Esophagus (tissue), 2 donors: Measurements from ENCODE around the gene PRRC2A. TPM values are rescaled to one million over a fixed set of nuclear protein-coding genes. Genes with fewer than 3 reads are reported as not detected.

Experiments
- H3K27ac ChIP-seq, 2 donors: one replicate each; pipeline ENCODE4 v1.5.1; 2013; ENCODE audit warnings: low read depth in 2 of 2, mild to moderate bottlenecking in 2 of 2, inconsistent platforms in 1 of 2, low read length in 1 of 2, moderate library complexity in 1 of 2
- H3K27me3 ChIP-seq, 2 donors: one replicate each; pipeline ENCODE4 v1.6.1; 2013; ENCODE audit warnings: low read length in 2 of 2, control low read depth in 1 of 2, mild to moderate bottlenecking in 1 of 2; ENCODE audit not compliant: insufficient read depth in 2 of 2, control insufficient read depth in 1 of 2
- H3K36me3 ChIP-seq, 2 donors: one replicate each; pipeline ENCODE4 v1.6.1; 2013; ENCODE audit warnings: low read length in 1 of 2; ENCODE audit not compliant: control insufficient read depth in 2 of 2, insufficient read depth in 2 of 2
- H3K4me1 ChIP-seq, 2 donors: one replicate each; pipeline ENCODE4 v1.6.1; 2013; ENCODE audit warnings: low read length in 1 of 2; ENCODE audit not compliant: control insufficient read depth in 2 of 2, insufficient read depth in 2 of 2
- H3K4me3 ChIP-seq, 2 donors: one replicate each; pipeline ENCODE4 v1.5.1; 2013; ENCODE audit warnings: low read length in 2 of 2, mild to moderate bottlenecking in 2 of 2, low read depth in 1 of 2, moderate library complexity in 1 of 2
- H3K9me3 ChIP-seq, 2 donors: one replicate each; pipeline ENCODE4 v1.6.1; 2013; ENCODE audit warnings: mild to moderate bottlenecking in 2 of 2, low read depth in 1 of 2, low read length in 1 of 2, moderate library complexity in 1 of 2; ENCODE audit not compliant: control insufficient read depth in 2 of 2, insufficient read depth in 1 of 2
- WGBS, 2 donors: extraction: QIAGEN DNeasy Blood & Tissue Kit; methylation state at CpG; one replicate each; pipeline ENCODE4 v1.1.7; 2013; 5-methylcytosine and 5-hydroxymethylcytosine counted together
- polyA plus RNA-seq, 2 donors: library from polyadenylated mRNA; stranded (reverse); fragments of 200-250 nt; gene quantifications; one replicate each; pipeline ENCODE4 v1.2.3, GENCODE V29; 2013
- donor health status: healthy with polysubstance abuse.
- donor health status: Bipolar disorder and iron deficiency.

The PRRC2A gene
- polyA plus RNA-seq, 2 donors: 76.6 to 110 TPM

GRCh38 chr6:31621991-31622390 is 1.5 kb downstream of the PRRC2A start:
- Histone ChIP-seq H3K27me3 (no peaks in the 10 kb centered on the region), H3K4me3 (peak overlapping the region in 1 of 2 donors; percentile 71), H3K36me3 (peaks cover 18 to 25% of the 10 kb centered on the region in 2 donors), H3K4me1 (no peaks in the 10 kb centered on the region), H3K9me3 (no peaks in the 10 kb centered on the region), H3K27ac (peak overlapping the region; percentile 89 to 99)
- WGBS, 2 donors: 18% methylated on average over 4 of the region's 4 CpGs

- H3K27me3 ChIP-seq: no peaks in the 10 kb centered on the region
- H3K36me3 ChIP-seq: peaks cover 24 to 32% of the 10 kb centered on the region in 2 donors
- peak overlapping the region; percentile 71 to 99 for H3K27ac ChIP-seq
- H3K9me3 ChIP-seq: no peaks in the 10 kb centered on the region
- no peaks in the 10 kb centered on the region for H3K4me1 ChIP-seq
- peak overlapping the region in 1 of 2 donors; percentile 71 for H3K4me3 ChIP-seq
- WGBS, 2 donors: 32 to 41% methylated on average over 10 of the region's 10 CpGs
These were observed 2.2 kb downstream of the PRRC2A start for GRCh38 chr6:31622684-31623091.

GRCh38 chr6:31624070-31624469 is 3.6 kb downstream of the PRRC2A start:
- peaks cover 29 to 38% of the 10 kb centered on the region in 2 donors for H3K36me3 ChIP-seq
- H3K4me3 ChIP-seq: no peak overlapping the region
- 82 to 86% methylated on average over 10 of the region's 10 CpGs for WGBS, 2 donors
- H3K27ac ChIP-seq: no peak overlapping the region
- H3K9me3 ChIP-seq: no peaks in the 10 kb centered on the region
- H3K27me3 ChIP-seq: no peaks in the 10 kb centered on the region
- H3K4me1 ChIP-seq: no peaks in the 10 kb centered on the region

- no peaks in the 10 kb centered on the region for H3K9me3 ChIP-seq
- H3K36me3 ChIP-seq: peaks cover 40 to 57% of the 10 kb centered on the region in 2 donors
- H3K4me1 ChIP-seq: no peaks in the 10 kb centered on the region
- H3K27ac ChIP-seq: no peak overlapping the region
- H3K27me3 ChIP-seq: no peaks in the 10 kb centered on the region
- no peak overlapping the region for H3K4me3 ChIP-seq
- WGBS, 2 donors: 88 to 91% methylated on average over 10 of the region's 10 CpGs
These were observed 6.4 kb downstream of the PRRC2A start for GRCh38 chr6:31626952-31627351.

GRCh38 chr6:31627690-31628287 is 7.3 kb downstream of the PRRC2A start:
- Histone ChIP-seq H3K36me3 (peaks cover 40 to 65% of the 10 kb centered on the region in 2 donors), H3K27me3 (no peaks in the 10 kb centered on the region), H3K27ac (no peak overlapping the region), H3K4me3 (no peak overlapping the region), H3K4me1 (no peaks in the 10 kb centered on the region), H3K9me3 (no peaks in the 10 kb centered on the region)
- WGBS, 2 donors: 96% methylated on average over 19 of the region's 19 CpGs

- Histone ChIP-seq H3K27me3 (no peaks in the 10 kb centered on the region), H3K36me3 (peaks cover 43 to 66% of the 10 kb centered on the region in 2 donors)
- WGBS, 2 donors: 89 to 91% methylated on average over 7 of the region's 7 CpGs
These were observed 8.5 kb downstream of the PRRC2A start for GRCh38 chr6:31629014-31629413.

GRCh38 chr6:31630177-31630934 is 9.8 kb downstream of the PRRC2A start:
- no peak overlapping the region for H3K4me3 ChIP-seq
- no peak overlapping the region for H3K27ac ChIP-seq
- H3K4me1 ChIP-seq: no peaks in the 10 kb centered on the region
- H3K36me3 ChIP-seq: peaks cover 37 to 69% of the 10 kb centered on the region in 2 donors
- 89 to 90% methylated on average over 25 of the region's 25 CpGs for WGBS, 2 donors
- no peaks in the 10 kb centered on the region for H3K9me3 ChIP-seq
- no peaks in the 10 kb centered on the region for H3K27me3 ChIP-seq

More at GRCh38 chr6:31629014-31629413, 8.5 kb downstream of the PRRC2A start:
- no peak overlapping the region for H3K4me3 ChIP-seq
- H3K9me3 ChIP-seq: no peaks in the 10 kb centered on the region
- no peaks in the 10 kb centered on the region for H3K4me1 ChIP-seq
- no peak overlapping the region for H3K27ac ChIP-seq

- Histone ChIP-seq H3K9me3 (no peaks in the 10 kb centered on the region), H3K36me3 (peaks cover 37 to 68% of the 10 kb centered on the region in 2 donors), H3K4me1 (no peaks in the 10 kb centered on the region), H3K27me3 (no peaks in the 10 kb centered on the region), H3K27ac (no peak overlapping the region), H3K4me3 (no peak overlapping the region)
- 86 to 89% methylated on average over 12 to 16 of the region's 16 CpGs for WGBS, 2 donors
These were observed 10.7 kb downstream of the PRRC2A start for GRCh38 chr6:31631209-31631608.

- H3K4me3 ChIP-seq: no peak overlapping the region
- no peak overlapping the region for H3K27ac ChIP-seq
- H3K4me1 ChIP-seq: no peaks in the 10 kb centered on the region
- 85 to 86% methylated on average over 32 of the region's 32 CpGs for WGBS, 2 donors
- H3K27me3 ChIP-seq: no peaks in the 10 kb centered on the region
- peaks cover 42 to 67% of the 10 kb centered on the region in 2 donors for H3K36me3 ChIP-seq
- no peaks in the 10 kb centered on the region for H3K9me3 ChIP-seq
These were observed 11.3 kb downstream of the PRRC2A start for GRCh38 chr6:31631681-31632278.
